PC-3 (cell line): ENCODE data around the gene RPL19. TPM values are rescaled to one million over a fixed set of nuclear protein-coding genes. Genes with fewer than 3 reads are reported as not detected.

Source experiments
- ATAC-seq: fragments of 200-7000 bp; cut with Tn5 transposase; 2 replicates; pipeline ENCODE4 v1.9.1; 2020; ENCODE audit warnings: mild to moderate bottlenecking, moderate library complexity
- BruUV-seq: library from RNA; stranded (reverse); fragments of 400-500 nt; replicated peaks from 2 replicates; lab custom pipeline; 2021; lab: Mats Ljungman, UMichigan
- CTCF ChIA-PET: fragments of 300-600 bp; sonication (Branson Sonifier 250); formaldehyde crosslinking; loops from one replicate; lab custom pipeline; 2022; ENCODE audit warnings: antibody characterized with exemption; lab: Charles Lee
- POLR2A ChIA-PET: fragments of 300-600 bp; sonication (Branson Sonifier 250); formaldehyde crosslinking; loops from one replicate; lab custom pipeline; 2022; ENCODE audit warnings: antibody characterized with exemption; ENCODE audit not compliant: unreplicated experiment; lab: Charles Lee
- DNase-seq: peaks from one replicate; pipeline ENCODE4 v3.0.0-alpha.2; 2015
- H2AFZ ChIP-seq: fragments of 300-600 bp; sonication (generic); 2 replicates; pipeline ENCODE4 v1.6.0; 2016; ENCODE audit warnings: antibody characterized with exemption, low read length
- H3F3A ChIP-seq: fragments of 300-600 bp; sonication (generic); one replicate; pipeline ENCODE4 v1.6.0; 2017; ENCODE audit warnings: antibody characterized with exemption, low read length, control low read depth, mild to moderate bottlenecking; ENCODE audit not compliant: unreplicated experiment
- H3K27ac ChIP-seq: fragments of 300-600 bp; sonication (generic); 2 replicates; pipeline ENCODE4 v1.5.1; 2016; ENCODE audit warnings: mild to moderate bottlenecking, low read length
- H3K27me3 ChIP-seq: fragments of 300-600 bp; sonication (generic); 2 replicates; pipeline ENCODE4 v1.6.1; 2016; ENCODE audit warnings: low read length, mixed read lengths
- H3K36me3 ChIP-seq: fragments of 300-600 bp; sonication (generic); 2 replicates; pipeline ENCODE4 v1.6.1; 2016; ENCODE audit warnings: low read depth, mixed run types, low read length, mixed read lengths
- H3K4me1 ChIP-seq: fragments of 300-600 bp; sonication (generic); 2 replicates; pipeline ENCODE4 v1.5.1; 2016; ENCODE audit warnings: low read length; ENCODE audit not compliant: insufficient read depth
- H3K4me2 ChIP-seq: fragments of 300-600 bp; sonication (generic); 2 replicates; pipeline ENCODE4 v1.6.0; 2016; ENCODE audit warnings: low read length
- H3K4me3 ChIP-seq: fragments of 300-600 bp; sonication (generic); 2 replicates; pipeline ENCODE4 v1.5.1; 2016; ENCODE audit warnings: mild to moderate bottlenecking, low read length, mixed read lengths
- H3K79me2 ChIP-seq: fragments of 300-600 bp; sonication (generic); 2 replicates; pipeline ENCODE4 v1.6.1; 2017; ENCODE audit warnings: low read length, mixed read lengths
- H3K9ac ChIP-seq: fragments of 300-600 bp; sonication (generic); 2 replicates; pipeline ENCODE4 v1.6.0; 2016; ENCODE audit warnings: mild to moderate bottlenecking, low read length
- H3K9me2 ChIP-seq: fragments of 300-600 bp; sonication (generic); replicated peaks from 2 replicates; pipeline ENCODE4 v1.6.1; 2016; ENCODE audit warnings: mixed run types, low read length, mixed read lengths
- H3K9me3 ChIP-seq: fragments of 300-600 bp; sonication (generic); 2 replicates; pipeline ENCODE4 v1.6.1; 2016; ENCODE audit warnings: low read length, mixed read lengths
- H4K20me1 ChIP-seq: fragments of 300-600 bp; sonication (generic); 2 replicates; pipeline ENCODE4 v1.6.1; 2016; ENCODE audit warnings: low read length, mixed read lengths
- CTCF ChIP-seq: fragments of 300-600 bp; sonication (generic); conservative IDR thresholded peaks from 2 replicates; pipeline ENCODE4 v1.5.1; 2017; ENCODE audit warnings: antibody characterized with exemption, low read depth, mild to moderate bottlenecking, low read length
- EZH2 ChIP-seq: fragments of 300-600 bp; sonication (generic); IDR thresholded peaks from one replicate; pipeline ENCODE4 v1.6.1; 2017; ENCODE audit warnings: antibody characterized with exemption, mild to moderate bottlenecking, low read length; ENCODE audit not compliant: unreplicated experiment
- EZH2phosphoT487 ChIP-seq: fragments of 300-600 bp; sonication (generic); IDR thresholded peaks from 2 replicates; pipeline ENCODE4 v1.6.1; 2018; ENCODE audit warnings: mild to moderate bottlenecking, antibody characterized with exemption, low read length, borderline replicate concordance
- intact Hi-C: fragments of 100-400 bp; cut with micrococcal nuclease; formaldehyde crosslinking; loops from 2 replicates; pipeline ENCODE4 v1.9.0; 2023
- total RNA-seq: library from RNA; depleted of rRNA; stranded (reverse); fragments of >200 nt; gene quantifications from 2 replicates; pipeline ENCODE4 v1.2.3, GENCODE V29; 2014

RPL19 gene
- total RNA-seq, 1 experiment from 2014 or later, result 2,509 TPM

GRCh38 chr17:39210093-39210434 is 10.0 kb downstream of the RPL19 start:
- ATAC-seq (no peak), DNase-seq (no peak)
- Histone ChIP-seq H3F3A (no peaks in the 10 kb centered on the region), H2AFZ (0 out of 2 replicates have a peak overlapping the region, but pooled peaks have one; percentile 26), H3K4me1 (no peaks in the 10 kb centered on the region), H3K4me3 (no peak overlapping the region), H3K27me3 (no peaks in the 10 kb centered on the region), H3K4me2 (no peak overlapping the region), H3K9me3 (no peaks in the 10 kb centered on the region), H4K20me1 (no peaks in the 10 kb centered on the region), H3K9me2 (no peaks in the 10 kb centered on the region), H3K36me3 (no peaks in the 10 kb centered on the region; the same call in none of the 2 replicates), H3K79me2 (no peaks in the 10 kb centered on the region), H3K27ac (no peak overlapping the region), H3K9ac (no peak overlapping the region)
- POLR2A ChIA-PET, result no interaction called here
- intact Hi-C loops, result no loop called here
- no TSS peak for BruUV-seq
- CTCF ChIA-PET, result no interaction called here
- TF ChIP-seq CTCF (no peak), EZH2phosphoT487 (no peak), EZH2 (no peak)

- H3K79me2 ChIP-seq, result no peaks in the 10 kb centered on the region
- no peaks in the 10 kb centered on the region for H3F3A ChIP-seq
- no peak overlapping the region for H3K9ac ChIP-seq
- H2AFZ ChIP-seq, result no peak overlapping the region
- no peaks in the 10 kb centered on the region for H3K27me3 ChIP-seq
- no peaks in the 10 kb centered on the region for H3K36me3 ChIP-seq
- H3K4me3 ChIP-seq, result no peak overlapping the region
- H3K9me2 ChIP-seq, result no peaks in the 10 kb centered on the region
- ChIA-PET CTCF (no interaction called here), POLR2A (interaction anchor here (0.7 kb wide), 1 partner anchor 783 kb away, joined by 4 read pairs; no protein-coding TSS in a partner anchor)
- DNase-seq (no peak), ATAC-seq (no peak)
- H3K9me3 ChIP-seq, result no peaks in the 10 kb centered on the region
- no TSS peak for BruUV-seq
- H3K4me1 ChIP-seq, result no peaks in the 10 kb centered on the region
- no peak overlapping the region for H3K27ac ChIP-seq
- TF ChIP-seq CTCF, result no peak
- no peak for TF ChIP-seq EZH2phosphoT487
- no peak for TF ChIP-seq EZH2
- intact Hi-C loops, result no loop called here
- no peaks in the 10 kb centered on the region for H4K20me1 ChIP-seq
- no peak overlapping the region for H3K4me2 ChIP-seq
Observed at GRCh38 chr17:39212195-39212810, 12.2 kb downstream of the RPL19 start.

- Histone ChIP-seq H3K36me3 (no peaks in the 10 kb centered on the region), H3K9me2 (no peaks in the 10 kb centered on the region), H3K4me3 (no peak overlapping the region), H3K27me3 (no peaks in the 10 kb centered on the region), H3K79me2 (no peaks in the 10 kb centered on the region), H3K27ac (no peak overlapping the region), H3K4me1 (no peaks in the 10 kb centered on the region), H4K20me1 (no peaks in the 10 kb centered on the region), H3K4me2 (no peak overlapping the region), H2AFZ (no peak overlapping the region), H3K9me3 (no peaks in the 10 kb centered on the region), H3K9ac (no peak overlapping the region), H3F3A (no peaks in the 10 kb centered on the region)
- DNase-seq (no peak), ATAC-seq (no peak)
- intact Hi-C loops, result no loop called here
- no TSS peak for BruUV-seq
- CTCF ChIA-PET, result no interaction called here
- TF ChIP-seq EZH2 (no peak), EZH2phosphoT487 (no peak), CTCF (no peak)
- POLR2A ChIA-PET, result interaction anchor here (0.7 kb wide), 1 partner anchor 784 kb away, joined by 4 read pairs; no protein-coding TSS in a partner anchor
Observed at GRCh38 chr17:39212841-39213480, 12.9 kb downstream of the RPL19 start.
